Upper lobe of right lung (tissue), 1 donor: ENCODE measurements around the gene MOV10. TPM values are rescaled to one million over a fixed set of nuclear protein-coding genes. Genes with fewer than 3 reads are reported as not detected.

Experiments
- ATAC-seq: fragments of 200-7000 bp; cut with Tn5 transposase; one replicate; pipeline ENCODE4 v1.9.1; 2020; ENCODE audit warnings: mild to moderate bottlenecking, moderate library complexity
- DNase-seq: peaks from one replicate; pipeline ENCODE4 v3.0.0-alpha.2; 2020
- H3K27ac ChIP-seq: fragments of 200-600 bp; one replicate; pipeline ENCODE4 v1.8.0; 2022
- H3K27me3 ChIP-seq: fragments of 200-600 bp; one replicate; pipeline ENCODE4 v1.8.0; 2022; ENCODE audit warnings: mild to moderate bottlenecking
- H3K36me3 ChIP-seq: fragments of 200-600 bp; one replicate; pipeline ENCODE4 v1.8.0; 2022
- H3K4me1 ChIP-seq: fragments of 200-600 bp; one replicate; pipeline ENCODE4 v1.8.0; 2022
- H3K4me3 ChIP-seq: fragments of 200-600 bp; one replicate; pipeline ENCODE4 v1.8.0; 2022; ENCODE audit warnings: mild to moderate bottlenecking
- H3K9me3 ChIP-seq: fragments of 200-600 bp; one replicate; pipeline ENCODE4 v1.8.0; 2022
- CTCF ChIP-seq: fragments of 200-600 bp; IDR thresholded peaks from one replicate; pipeline ENCODE4 v1.8.0; 2022; ENCODE audit warnings: antibody characterized with exemption
- intact Hi-C: fragments of 100-400 bp; cut with DNase I; formaldehyde crosslinking; loops from one replicate; pipeline ENCODE4 v1.11.0; 2022
- total RNA-seq: library from RNA; stranded (reverse); fragmentation: NEBNext Ultra II Directional; extraction: Animal tissue kit (Norgen Biotek cat#: 25700); gene quantifications from one replicate; pipeline ENCODE4 v1.2.1, GENCODE V29; 2021
- donor health status: DM: no; HTN: yes; CAD: no; lungs with severe emphysema.

MOV10 gene
- total RNA-seq, 1 donor from 2014 or later: 62.8 TPM

GRCh38 chr1:112699425-112700144, 25.1 kb downstream of the MOV10 start:
- TF ChIP-seq CTCF: no peak
- intact Hi-C loops: loop anchor here (10.0 kb wide), 1 partner anchor 75 kb away; no protein-coding TSS in a partner anchor
- Histone ChIP-seq H3K27me3 (no peaks in the 10 kb centered on the region), H3K4me3 (no peak overlapping the region), H3K27ac (peak overlapping the region; percentile 76), H3K4me1 (peaks cover 62% of the 10 kb centered on the region), H3K36me3 (peaks cover 61% of the 10 kb centered on the region), H3K9me3 (no peaks in the 10 kb centered on the region)
- no peak for ATAC-seq
- DNase-seq: no peak

- no peaks in the 10 kb centered on the region for H3K27me3 ChIP-seq
- peak overlapping the region; percentile 76 for H3K27ac ChIP-seq
- H3K4me1 ChIP-seq: peaks cover 71% of the 10 kb centered on the region
- no peaks in the 10 kb centered on the region for H3K9me3 ChIP-seq
- intact Hi-C loops: loop anchor here (10.0 kb wide), 1 partner anchor 76 kb away; no protein-coding TSS in a partner anchor
- no peak for TF ChIP-seq CTCF
- DNase-seq (peak; percentile 93), ATAC-seq (peak; percentile 70)
- no peak overlapping the region for H3K4me3 ChIP-seq
- H3K36me3 ChIP-seq: peaks cover 52% of the 10 kb centered on the region
Measured at GRCh38 chr1:112700290-112701226, 26.1 kb downstream of the MOV10 start.

GRCh38 chr1:112701227-112702066, 27.0 kb downstream of the MOV10 start:
- Histone ChIP-seq H3K9me3 (no peaks in the 10 kb centered on the region), H3K27me3 (no peaks in the 10 kb centered on the region), H3K36me3 (peaks cover 43% of the 10 kb centered on the region), H3K4me3 (no peak overlapping the region), H3K4me1 (peaks cover 77% of the 10 kb centered on the region), H3K27ac (peak overlapping the region; percentile 76)
- intact Hi-C loops: loop anchor here (10.0 kb wide), 1 partner anchor 77 kb away; no protein-coding TSS in a partner anchor
- DNase-seq (no peak), ATAC-seq (no peak)
- no peak for TF ChIP-seq CTCF

GRCh38 chr1:112702067-112702395, 27.6 kb downstream of the MOV10 start:
- intact Hi-C loops: loop anchor here (10.0 kb wide), 1 partner anchor 77 kb away; no protein-coding TSS in a partner anchor
- Histone ChIP-seq H3K27me3 (no peaks in the 10 kb centered on the region), H3K9me3 (no peaks in the 10 kb centered on the region), H3K4me3 (no peak overlapping the region), H3K27ac (peak overlapping the region; percentile 76), H3K4me1 (peaks cover 77% of the 10 kb centered on the region), H3K36me3 (peaks cover 38% of the 10 kb centered on the region)
- ATAC-seq: no peak
- no peak for DNase-seq
- no peak for TF ChIP-seq CTCF
